IMR-90 (cell line): ENCODE measurements around the gene CTPS2. TPM values are rescaled to one million over a fixed set of nuclear protein-coding genes. Genes with fewer than 3 reads are reported as not detected.

ENCODE experiments used
- ATAC-seq: fragments of 200-7000 bp; cut with Tn5 transposase; 2 replicates; pipeline ENCODE4 v1.9.1; 2020; ENCODE audit warnings: low read depth, mild to moderate bottlenecking, moderate library complexity
- BruUV-seq: library from RNA; stranded (reverse); fragments of 400-500 nt; replicated peaks from 2 replicates; lab custom pipeline; 2021; lab: Mats Ljungman, UMichigan
- CTCF ChIA-PET: fragments of 300-600 bp; formaldehyde crosslinking; extraction: SDS; loops from one replicate; lab custom pipeline; 2021; ENCODE audit warnings: antibody characterized with exemption; lab: Yijun Ruan, JAX
- POLR2A ChIA-PET: fragments of 300-600 bp; sonication (Branson Sonifier 250); formaldehyde crosslinking; loops from one replicate; lab custom pipeline; 2022; ENCODE audit warnings: antibody characterized with exemption; ENCODE audit not compliant: unreplicated experiment; lab: Charles Lee
- DNase-seq: peaks from one replicate; pipeline ENCODE4 v3.0.0; 2013
- H2AFZ ChIP-seq: replicated peaks from 2 replicates; pipeline ENCODE3; 2013; ENCODE audit warnings: low read length, mild to moderate bottlenecking; ENCODE audit not compliant: poor library complexity
- H2AK5ac ChIP-seq: 2 replicates; pipeline ENCODE4 v1.6.1; 2013; ENCODE audit warnings: low read depth, low read length, inconsistent platforms
- H2AK9ac ChIP-seq: replicated peaks from 2 replicates; pipeline ENCODE3; 2013; ENCODE audit warnings: mild to moderate bottlenecking, low read depth, low read length, moderate library complexity; ENCODE audit not compliant: poor library complexity
- H2BK120ac ChIP-seq: 2 replicates; pipeline ENCODE4 v1.6.1; 2013; ENCODE audit warnings: low read depth, low read length, inconsistent platforms
- H2BK15ac ChIP-seq: 3 replicates; pipeline ENCODE4 v1.6.1; 2013; ENCODE audit warnings: low read depth, low read length, inconsistent platforms
- H2BK20ac ChIP-seq: 2 replicates; pipeline ENCODE4 v1.6.1; 2013; ENCODE audit warnings: low read depth, mild to moderate bottlenecking, inconsistent platforms, low read length, moderate library complexity
- H2BK5ac ChIP-seq: 2 replicates; pipeline ENCODE4 v1.6.1; 2013; ENCODE audit warnings: mild to moderate bottlenecking, low read depth, low read length, inconsistent platforms; ENCODE audit not compliant: poor library complexity, severe bottlenecking
- H3K14ac ChIP-seq: replicated peaks from 2 replicates; pipeline ENCODE4 v1.6.1; 2013; ENCODE audit warnings: low read depth, low read length, inconsistent platforms
- H3K18ac ChIP-seq: 2 replicates; pipeline ENCODE4 v1.6.1; 2013; ENCODE audit warnings: low read depth, low read length, control low read depth
- H3K23ac ChIP-seq: 2 replicates; pipeline ENCODE4 v1.6.1; 2013; ENCODE audit warnings: low read depth, low read length, inconsistent platforms
- H3K27ac ChIP-seq: 2 replicates; pipeline ENCODE4 v1.5.1; 2013; ENCODE audit warnings: mild to moderate bottlenecking, control low read depth, low read length; ENCODE audit not compliant: insufficient read depth
- H3K27me3 ChIP-seq: 2 replicates; pipeline ENCODE4 v1.6.1; 2013; ENCODE audit warnings: low read length; ENCODE audit not compliant: control insufficient read depth, insufficient read depth
- H3K36me3 ChIP-seq: 2 replicates; pipeline ENCODE4 v1.6.1; 2013; ENCODE audit warnings: low read length, mixed read lengths; ENCODE audit not compliant: control insufficient read depth, insufficient read depth
- H3K4ac ChIP-seq: 2 replicates; pipeline ENCODE4 v1.6.1; 2013; ENCODE audit warnings: low read depth, low read length, inconsistent platforms
- H3K4me1 ChIP-seq: 2 replicates; pipeline ENCODE4 v1.6.1; 2013; ENCODE audit warnings: low read length, mixed read lengths; ENCODE audit not compliant: control insufficient read depth, insufficient read depth
- H3K4me2 ChIP-seq: 2 replicates; pipeline ENCODE4 v1.6.1; 2013; ENCODE audit warnings: low read depth, mild to moderate bottlenecking, control low read depth, low read length, moderate library complexity
- H3K4me3 ChIP-seq: 2 replicates; pipeline ENCODE4 v1.5.1; 2013; ENCODE audit warnings: low read depth, mild to moderate bottlenecking, control low read depth, low read length, moderate library complexity; ENCODE audit not compliant: insufficient read depth
- H3K56ac ChIP-seq: 2 replicates; pipeline ENCODE4 v1.6.1; 2013; ENCODE audit warnings: low read length, inconsistent platforms; ENCODE audit not compliant: insufficient read depth; ENCODE audit errors: extremely low read depth
- H3K79me1 ChIP-seq, 2 experiments: 2 replicates each; pipeline ENCODE4 v1.6.1; 2013; ENCODE audit warnings: low read length in 2 of 2, inconsistent platforms in 1 of 2, low read depth in 1 of 2
- H3K9ac ChIP-seq: 2 replicates; pipeline ENCODE4 v1.6.1; 2013; ENCODE audit warnings: low read depth, low read length, control low read depth
- H3K9me1 ChIP-seq: 2 replicates; pipeline ENCODE4 v1.6.1; 2013; ENCODE audit warnings: low read length, inconsistent platforms; ENCODE audit not compliant: insufficient read depth
- H3K9me3 ChIP-seq: 2 replicates; pipeline ENCODE4 v1.6.1; 2013; ENCODE audit warnings: low read length; ENCODE audit not compliant: control insufficient read depth, insufficient read depth
- H4K20me1 ChIP-seq: 2 replicates; pipeline ENCODE4 v1.6.1; 2013; ENCODE audit warnings: low read length, inconsistent platforms; ENCODE audit not compliant: insufficient read depth
- H4K5ac ChIP-seq: 2 replicates; pipeline ENCODE4 v1.6.1; 2013; ENCODE audit warnings: mild to moderate bottlenecking, low read depth, low read length, control low read depth
- H4K8ac ChIP-seq, 2 experiments: 2 replicates each; pipeline ENCODE4 v1.6.1; 2013; ENCODE audit warnings: low read depth in 2 of 2, low read length in 2 of 2, control low read depth in 1 of 2, inconsistent platforms in 1 of 2
- H4K91ac ChIP-seq: 2 replicates; pipeline ENCODE4 v1.6.1; 2013; ENCODE audit warnings: low read depth, low read length, inconsistent platforms; ENCODE audit not compliant: insufficient read depth
- CHD1 ChIP-seq: IDR thresholded peaks from 2 replicates; pipeline ENCODE4 v1.6.1; 2012; ENCODE audit warnings: low read depth, low read length, improper control_type of control experiment
- MAFK ChIP-seq: IDR thresholded peaks from 2 replicates; pipeline ENCODE4 v1.6.1; 2012; ENCODE audit warnings: low read depth, low read length, improper control_type of control experiment
- MAZ ChIP-seq: IDR thresholded peaks from 2 replicates; pipeline ENCODE4 v1.6.1; 2012; ENCODE audit warnings: low read depth, mild to moderate bottlenecking, low read length, improper control_type of control experiment, moderate library complexity, borderline replicate concordance
- NFE2L2 ChIP-seq: fragments of 150-350 bp; IDR thresholded peaks from 2 replicates; pipeline ENCODE4 v1.6.1; 2016; ENCODE audit warnings: low read depth, mild to moderate bottlenecking, low read length
- POLR2A ChIP-seq: IDR thresholded peaks from 2 replicates; pipeline ENCODE4 v1.6.1; 2012; ENCODE audit warnings: mild to moderate bottlenecking, low read depth, low read length
- RAD21 ChIP-seq: IDR thresholded peaks from 2 replicates; pipeline ENCODE4 v1.6.1; 2012; ENCODE audit warnings: low read length, improper control_type of control experiment
- SMC3 ChIP-seq: fragments of 150-350 bp; IDR thresholded peaks from 2 replicates; pipeline ENCODE4 v1.6.1; 2016; ENCODE audit warnings: low read depth, mild to moderate bottlenecking, antibody characterized with exemption, low read length, moderate library complexity
- WGBS, 2 experiments: methylation state at CpG; one replicate each; pipeline versions ENCODE4 v1.1.5 to v1.1.7; 2013; ENCODE audit warnings: missing lambda C conversion rate in 2 of 2; ENCODE audit not compliant: insufficient read length in 1 of 2; ENCODE audit errors: extremely low coverage in 2 of 2; 5-methylcytosine and 5-hydroxymethylcytosine counted together
- dilution Hi-C: fragments of 300-500 bp; cut with HindIII; formaldehyde crosslinking; loops from one replicate; pipeline ENCODE4 v1.14.3; 2018; ENCODE audit warnings: low sequenced_read_pairs; ENCODE audit not compliant: unreplicated experiment
- in situ Hi-C: fragments of 300-500 bp; cut with MboI; formaldehyde crosslinking; loops from 3 replicates; pipeline ENCODE4 v1.14.3; 2019; ENCODE audit warnings: low sequenced_read_pairs, inconsistent platforms, mixed read lengths
- intact Hi-C: fragments of 100-400 bp; cut with micrococcal nuclease; formaldehyde crosslinking; loops from 2 replicates; pipeline ENCODE4 v1.10.0; 2022
- polyA plus RNA-seq, 3 experiments: library from polyadenylated mRNA; depleted of rRNA; stranded (reverse); fragments of >200 nt; gene quantifications; 2 replicates each; pipeline ENCODE4 v1.2.3, GENCODE V29; 2012; ENCODE audit warnings: low replicate concordance in 1 of 3
- total RNA-seq: library from RNA; depleted of rRNA; stranded (reverse); fragments of >200 nt; gene quantifications from 2 replicates; pipeline ENCODE4 v1.2.3, GENCODE V29; 2012
- TF ChIP-seq, protein P1 (sequence below): fragments of 150-350 bp; IDR thresholded peaks from 2 replicates; pipeline ENCODE4 v1.6.1; 2017; ENCODE audit warnings: mild to moderate bottlenecking, antibody characterized with exemption, low read length, low read depth

CTPS2 gene
- total and polyA plus RNA-seq, 2 of the 4 experiments (the other 2 are of a cell fraction): 6.0 to 13.1 TPM

DNA sequence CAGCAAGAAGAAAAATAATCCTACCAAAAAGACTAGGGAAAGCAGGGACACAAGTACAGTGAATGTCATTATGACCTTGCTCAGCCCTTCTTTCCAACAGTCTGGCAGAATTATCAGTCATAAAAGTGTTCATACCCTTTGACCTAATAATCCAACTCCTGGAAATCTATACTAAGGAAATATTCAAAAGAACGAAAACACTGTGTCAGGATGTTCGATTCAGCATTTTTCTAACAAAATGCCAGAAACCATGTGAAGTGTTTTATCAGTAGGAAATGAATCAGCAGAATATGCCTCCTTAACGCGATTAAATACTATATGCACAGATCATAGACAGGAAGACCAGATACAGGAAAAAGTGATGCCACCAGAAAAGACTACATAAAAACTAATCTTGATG lies 78.7 kb downstream of the CTPS2 start:
- Histone ChIP-seq H2AK9ac (no peak overlapping the region), H4K91ac (no peak overlapping the region), H3K4me2 (no peak overlapping the region), H3K4me1 (0 out of 2 replicates have a peak, but pooled peaks cover 1% of the 10 kb centered on the region), H3K18ac (no peak overlapping the region; the same call in 1 of the 2 replicates), H3K14ac (no peak overlapping the region), H3K56ac (no peak overlapping the region), H3K4ac (peak overlapping the region; percentile 8; the same call in 1 of the 2 replicates), H2BK15ac (no peak overlapping the region), H2BK5ac (peak overlapping the region; percentile 56), H3K9me3 (no peaks in the 10 kb centered on the region), H3K4me3 (no peak overlapping the region), H3K23ac (no peak overlapping the region), H2BK120ac (peak overlapping the region; percentile 20; the same call in 1 of the 2 replicates), H3K27me3 (peaks cover 4% of the 10 kb centered on the region; the same call in 1 of the 2 replicates), H3K9me1 (no peaks in the 10 kb centered on the region), H4K8ac (peak overlapping the region in 1 of 2 experiments; percentile 31; a peak in 2 of 4 replicates), H3K36me3 (peaks cover 2% of the 10 kb centered on the region; the same call in 1 of the 2 replicates), H2AFZ (no peak overlapping the region), H3K79me1 (no peaks in the 10 kb centered on the region; a peak in 1 of 4 replicates), H2BK20ac (no peak overlapping the region), H4K5ac (0 out of 2 replicates have a peak overlapping the region, but pooled peaks have one; percentile 32), H2AK5ac (no peak overlapping the region), H3K9ac (no peak overlapping the region; the same call in 1 of the 2 replicates), H3K27ac (no peak overlapping the region), H4K20me1 (no peaks in the 10 kb centered on the region)
- intact Hi-C loops (no loop called here), dilution Hi-C loops (no loop called here), in situ Hi-C loops (no loop called here)
- DNase-seq: peak; percentile 50
- ChIA-PET CTCF (no interaction called here), POLR2A (no interaction called here)
- BruUV-seq: no TSS peak
- TF ChIP-seq, protein P1, sequence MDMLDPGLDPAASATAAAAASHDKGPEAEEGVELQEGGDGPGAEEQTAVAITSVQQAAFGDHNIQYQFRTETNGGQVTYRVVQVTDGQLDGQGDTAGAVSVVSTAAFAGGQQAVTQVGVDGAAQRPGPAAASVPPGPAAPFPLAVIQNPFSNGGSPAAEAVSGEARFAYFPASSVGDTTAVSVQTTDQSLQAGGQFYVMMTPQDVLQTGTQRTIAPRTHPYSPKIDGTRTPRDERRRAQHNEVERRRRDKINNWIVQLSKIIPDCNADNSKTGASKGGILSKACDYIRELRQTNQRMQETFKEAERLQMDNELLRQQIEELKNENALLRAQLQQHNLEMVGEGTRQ: no peak
- TF ChIP-seq RAD21: no peak
- no peak for TF ChIP-seq SMC3
- no peak for TF ChIP-seq CHD1
- peak; percentile 69 for TF ChIP-seq MAFK
- TF ChIP-seq MAZ: no peak
- TF ChIP-seq POLR2A: no peak
- TF ChIP-seq NFE2L2: peak; percentile 66
- WGBS, 2 experiments: no CpG with 5 or more reads among the region's 4 CpGs
- ATAC-seq: peak; percentile 48
